Neural cell (in vitro differentiated cells): ENCODE data around the gene SLAMF9. TPM values are rescaled to one million over a fixed set of nuclear protein-coding genes. Genes with fewer than 3 reads are reported as not detected.

Experiments used
- H2AFZ ChIP-seq: fragments of 200-600, 300-800 bp; sonication (generic), shearing (Covaris generic); 2 replicates; pipeline ENCODE4 v1.6.0; 2014; ENCODE audit warnings: low read depth, mild to moderate bottlenecking, antibody characterized with exemption, low read length, moderate library complexity
- H3F3A ChIP-seq: fragments of 200-600 bp; shearing (Covaris generic); 2 replicates; pipeline ENCODE4 v1.6.1; 2016; ENCODE audit warnings: mild to moderate bottlenecking, moderate library complexity, mixed read lengths, antibody characterized with exemption, low read length; ENCODE audit not compliant: insufficient read depth, poor library complexity, severe bottlenecking
- H3K27ac ChIP-seq: fragments of 200-600, 300-800 bp; sonication (generic), shearing (Covaris generic); 2 replicates; pipeline ENCODE4 v1.5.1; 2014; ENCODE audit warnings: mild to moderate bottlenecking, low read length, moderate library complexity
- H3K27me3 ChIP-seq: fragments of 300-800, 200-600 bp; sonication (generic), shearing (Covaris generic); 2 replicates; pipeline ENCODE4 v1.6.0; 2014; ENCODE audit warnings: mild to moderate bottlenecking, low read depth, low read length, moderate library complexity; ENCODE audit not compliant: insufficient read depth
- H3K36me3 ChIP-seq: fragments of 300-800, 200-600 bp; sonication (generic), shearing (Covaris generic); 2 replicates; pipeline ENCODE4 v1.5.1; 2014; ENCODE audit warnings: mild to moderate bottlenecking, antibody characterized with exemption, low read length, moderate library complexity; ENCODE audit not compliant: insufficient read depth
- H3K4me2 ChIP-seq: fragments of 300-800, 200-600 bp; sonication (generic), shearing (Covaris generic); 2 replicates; pipeline ENCODE4 v1.6.0; 2014; ENCODE audit warnings: mild to moderate bottlenecking, low read length
- H3K4me3 ChIP-seq: fragments of 300-800, 200-600 bp; sonication (generic), shearing (Covaris generic); 2 replicates; pipeline ENCODE4 v1.5.1; 2014; ENCODE audit warnings: mild to moderate bottlenecking, low read length, moderate library complexity
- H3K79me2 ChIP-seq: fragments of 200-600 bp; shearing (Covaris generic); replicated peaks from 2 replicates; pipeline ENCODE4 v1.6.0; 2014; ENCODE audit warnings: mild to moderate bottlenecking, low read length, moderate library complexity; ENCODE audit not compliant: insufficient read depth
- H3K9ac ChIP-seq: fragments of 300-800, 200-600 bp; sonication (generic), shearing (Covaris generic); 2 replicates; pipeline ENCODE4 v1.6.1; 2016; ENCODE audit warnings: mild to moderate bottlenecking, low read length, mixed read lengths
- H3K9me2 ChIP-seq: fragments of 200-600 bp; shearing (Covaris generic); 2 replicates; pipeline ENCODE4 v1.6.1; 2016; ENCODE audit warnings: mild to moderate bottlenecking, low read length, mixed read lengths; ENCODE audit not compliant: insufficient read depth
- H3K9me3 ChIP-seq: fragments of 200-600, 300-800 bp; sonication (generic), shearing (Covaris generic); 2 replicates; pipeline ENCODE4 v1.6.1; 2016; ENCODE audit warnings: mild to moderate bottlenecking, mixed run types, low read length, moderate library complexity, mixed read lengths
- H4K20me1 ChIP-seq: fragments of 200-600 bp; shearing (Covaris generic); 2 replicates; pipeline ENCODE4 v1.6.1; 2016; ENCODE audit warnings: mild to moderate bottlenecking, mixed run types; ENCODE audit not compliant: insufficient read depth
- CTCF ChIP-seq: fragments of 450-650 bp; IDR thresholded peaks from 2 replicates; pipeline ENCODE4 v1.5.1; 2014; ENCODE audit warnings: antibody characterized with exemption, mild to moderate bottlenecking, moderate library complexity; ENCODE audit not compliant: poor library complexity, severe bottlenecking
- EP300 ChIP-seq: fragments of 450-650 bp; conservative IDR thresholded peaks from 2 replicates; pipeline ENCODE4 v1.6.1; 2014; ENCODE audit warnings: antibody characterized with exemption, mild to moderate bottlenecking, moderate library complexity; ENCODE audit not compliant: poor library complexity, severe bottlenecking
- EZH2 ChIP-seq: fragments of 200-600, 300-800 bp; shearing (Covaris generic), sonication (generic); IDR thresholded peaks from 2 replicates; pipeline ENCODE4 v1.6.1; 2014; ENCODE audit warnings: antibody characterized with exemption, low read length, borderline replicate concordance, mild to moderate bottlenecking; ENCODE audit not compliant: insufficient read depth, poor library complexity, severe bottlenecking
- MXI1 ChIP-seq: fragments of 450-650 bp; conservative IDR thresholded peaks from 2 replicates; pipeline ENCODE4 v1.6.1; 2014; ENCODE audit warnings: antibody characterized with exemption, mild to moderate bottlenecking; ENCODE audit not compliant: poor library complexity, severe bottlenecking
- POLR2AphosphoS5 ChIP-seq: IDR thresholded peaks from 2 replicates; pipeline ENCODE4 v1.6.1; 2012
- RAD21 ChIP-seq: fragments of 450-650 bp; conservative IDR thresholded peaks from 2 replicates; pipeline ENCODE4 v1.6.1; 2014; ENCODE audit warnings: antibody characterized with exemption, mild to moderate bottlenecking, moderate library complexity
- REST ChIP-seq: IDR thresholded peaks from 2 replicates; pipeline ENCODE4 v1.6.1; 2012; ENCODE audit warnings: borderline replicate concordance
- SMC3 ChIP-seq: fragments of 450-650 bp; conservative IDR thresholded peaks from 2 replicates; pipeline ENCODE4 v1.6.1; 2014; ENCODE audit warnings: antibody characterized with exemption, mild to moderate bottlenecking, moderate library complexity; ENCODE audit not compliant: poor library complexity
- TAF1 ChIP-seq: IDR thresholded peaks from 2 replicates; pipeline ENCODE4 v1.6.1; 2012; ENCODE audit warnings: low read depth
- polyA plus RNA-seq: library from polyadenylated mRNA; depleted of rRNA; stranded (reverse); fragments of >200 nt; gene quantifications from 2 replicates; pipeline ENCODE4 v1.2.3, GENCODE V29; 2014

SLAMF9 gene
- polyA plus RNA-seq, 1 donor from 2014 or later = not detected

- Histone ChIP-seq H3K9me3 (no peaks in the 10 kb centered on the region), H3K9ac (no peak overlapping the region), H3K27me3 (no peaks in the 10 kb centered on the region), H3K27ac (no peak overlapping the region), H3K4me3 (no peak overlapping the region), H3K4me2 (no peak overlapping the region), H3K9me2 (no peaks in the 10 kb centered on the region), H4K20me1 (no peaks in the 10 kb centered on the region), H3F3A (no peaks in the 10 kb centered on the region), H2AFZ (no peak overlapping the region), H3K36me3 (no peaks in the 10 kb centered on the region), H3K79me2 (peaks cover 19% of the 10 kb centered on the region)
- TF ChIP-seq EP300 (no peak), CTCF (no peak), RAD21 (no peak), MXI1 (no peak), REST (no peak), TAF1 (no peak), EZH2 (no peak), POLR2AphosphoS5 (no peak), SMC3 (no peak)
Observed at GRCh38 chr1:159942632-159943277, 11.3 kb downstream of the SLAMF9 start.

- TF ChIP-seq TAF1 = no peak
- TF ChIP-seq EZH2 = no peak
- TF ChIP-seq MXI1 = no peak
- no peak for TF ChIP-seq REST
- TF ChIP-seq RAD21 = no peak
- TF ChIP-seq CTCF = no peak
- TF ChIP-seq POLR2AphosphoS5 = no peak
- TF ChIP-seq SMC3 = no peak
- no peak for TF ChIP-seq EP300
- Histone ChIP-seq H3K9me2 (no peaks in the 10 kb centered on the region), H3K4me3 (peak overlapping the region; percentile 58), H3K4me2 (peak overlapping the region; percentile 58), H3K36me3 (no peaks in the 10 kb centered on the region), H4K20me1 (no peaks in the 10 kb centered on the region), H3K27ac (peak overlapping the region; percentile 73), H3K79me2 (peaks cover 19% of the 10 kb centered on the region), H3K27me3 (no peaks in the 10 kb centered on the region), H3F3A (no peaks in the 10 kb centered on the region), H3K9ac (peak overlapping the region; percentile 58), H3K9me3 (no peaks in the 10 kb centered on the region), H2AFZ (no peak overlapping the region)
Observed at GRCh38 chr1:159941591-159942560, 12.2 kb downstream of the SLAMF9 start.
